Fibroblast of lung (primary cell): ENCODE measurements around the gene FBH1. TPM values are rescaled to one million over a fixed set of nuclear protein-coding genes. Genes with fewer than 3 reads are reported as not detected.

ENCODE experiments used
- DNase-seq, 2 donors: peaks; one replicate each; pipeline versions ENCODE4 v3.0.0 to v3.0.0-alpha.2; 2010; ENCODE audit warnings: low read depth in 2 of 2
- H2AFZ ChIP-seq: 2 replicates; pipeline ENCODE4 v1.5.1; 2012; ENCODE audit warnings: low read length, control low read depth, inconsistent platforms
- H3K27ac ChIP-seq: 2 replicates; pipeline ENCODE4 v1.5.1; 2011; ENCODE audit warnings: low read length, control low read depth; ENCODE audit not compliant: insufficient read depth
- H3K27me3 ChIP-seq: 2 replicates; pipeline ENCODE4 v1.5.1; 2011; ENCODE audit warnings: mild to moderate bottlenecking, low read length; ENCODE audit not compliant: control insufficient read depth, insufficient read depth
- H3K36me3 ChIP-seq: 2 replicates; pipeline ENCODE4 v1.5.1; 2011; ENCODE audit warnings: low read length; ENCODE audit not compliant: control insufficient read depth, insufficient read depth
- H3K4me1 ChIP-seq: 2 replicates; pipeline ENCODE4 v1.5.1; 2011; ENCODE audit warnings: low read length; ENCODE audit not compliant: control insufficient read depth, insufficient read depth; ENCODE audit errors: extremely low read depth
- H3K4me2 ChIP-seq: 2 replicates; pipeline ENCODE4 v1.5.1; 2011; ENCODE audit warnings: low read length, control low read depth; ENCODE audit not compliant: insufficient read depth; ENCODE audit errors: extremely low read depth
- H3K4me3 ChIP-seq, 4 experiments: fragments of 200-600 bp in 1 of 4; sonication (generic) in 1 of 4; replicated peaks in 1 of 4; 2 replicates each; pipeline ENCODE4 v1.5.1; 2011 to 2016; ENCODE audit warnings: low read length in 4 of 4, low read depth in 3 of 4, mild to moderate bottlenecking in 3 of 4, control low read depth in 2 of 4, inconsistent platforms in 1 of 4, mixed read lengths in 1 of 4; ENCODE audit not compliant: insufficient read depth in 1 of 4; ENCODE audit errors: control extremely low read depth in 1 of 4
- H3K79me2 ChIP-seq: 2 replicates; pipeline ENCODE4 v1.5.1; 2012; ENCODE audit warnings: mild to moderate bottlenecking, low read length, inconsistent platforms; ENCODE audit not compliant: control insufficient read depth, insufficient read depth
- H3K9ac ChIP-seq: 2 replicates; pipeline ENCODE4 v1.5.1; 2011; ENCODE audit warnings: mild to moderate bottlenecking, low read length, control low read depth; ENCODE audit not compliant: insufficient read depth
- H3K9me3 ChIP-seq: 2 replicates; pipeline ENCODE4 v1.5.1; 2012; ENCODE audit warnings: low read depth, low read length; ENCODE audit not compliant: control insufficient read depth, insufficient read depth
- H4K20me1 ChIP-seq: 2 replicates; pipeline ENCODE4 v1.5.1; 2011; ENCODE audit warnings: low read length; ENCODE audit not compliant: control insufficient read depth, insufficient read depth; ENCODE audit errors: extremely low read depth
- EZH2 ChIP-seq: IDR thresholded peaks from 2 replicates; pipeline ENCODE4 v1.5.1; 2012; ENCODE audit warnings: low read length, control low read depth, mild to moderate bottlenecking; ENCODE audit errors: missing control alignments
- polyA plus RNA-seq, 2 donors: library from polyadenylated mRNA; depleted of rRNA in 1 of 2; stranded (reverse) in 1 of 2; unstranded in 1 of 2; fragments of >200 nt; gene quantifications; 2 replicates each; pipeline ENCODE4 v1.2.1, GENCODE V29; 2011 to 2012; ENCODE audit warnings: missing spikeins in 1 of 2
- total RNA-seq: library from RNA; depleted of rRNA; stranded (reverse); fragments of >200 nt; gene quantifications from 2 replicates; pipeline ENCODE4 v1.2.1, GENCODE V29; 2014
- TF ChIP-seq, protein P1 (sequence below), 2 donors: IDR thresholded peaks in 1 of 2; conservative IDR thresholded peaks in 1 of 2; 1 replicate in 1 of 2; 2 replicates in 1 of 2; pipeline ENCODE4 v1.5.1; 2011 to 2012; ENCODE audit warnings: low read length in 2 of 2, control low read depth in 1 of 2, inconsistent platforms in 1 of 2, low read depth in 1 of 2, mild to moderate bottlenecking in 1 of 2

Gene FBH1
- total and polyA plus RNA-seq, 2 donors (not counting 1 experiment from before 2014, with no cell fraction given), result 53.6 to 97.8 TPM

DNA sequence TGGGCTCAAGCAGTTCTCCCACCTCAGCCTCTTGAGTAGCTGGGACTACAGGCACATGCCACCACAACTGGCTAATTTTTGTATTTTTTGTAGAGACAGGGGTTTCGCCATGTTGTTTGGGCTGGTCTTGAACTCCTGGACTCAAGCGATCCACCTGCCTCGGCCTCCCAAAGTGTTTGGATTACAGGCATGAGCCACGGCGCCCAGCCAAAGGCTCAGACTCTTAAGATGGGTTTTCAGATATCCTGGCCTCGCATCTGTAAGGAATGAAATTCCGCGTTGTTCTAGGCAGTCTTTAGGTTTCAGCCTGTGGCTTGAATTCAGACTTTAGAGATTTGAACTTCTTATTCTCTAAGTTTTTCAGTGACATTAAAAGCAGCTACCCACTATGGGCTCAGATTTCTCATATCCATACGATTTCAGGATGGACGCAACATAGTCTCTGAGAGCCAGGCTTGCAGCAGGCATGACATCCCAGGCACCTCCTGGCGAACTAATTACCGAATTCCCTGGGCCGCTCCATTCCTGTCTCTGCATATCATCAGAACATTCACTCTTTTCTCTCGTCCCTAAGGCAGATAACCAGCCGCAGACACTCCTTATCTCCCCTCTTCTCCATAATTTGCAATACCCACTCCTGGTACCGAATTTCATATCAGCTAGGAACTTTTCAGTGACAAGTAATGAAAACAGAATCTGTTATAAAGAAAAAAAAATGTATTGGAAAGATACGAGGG lies 57.6 kb downstream of the FBH1 start:
- Histone ChIP-seq H3K27me3 (no peaks in the 10 kb centered on the region), H4K20me1 (no peaks in the 10 kb centered on the region), H3K4me3 (no peak overlapping the region), H3K79me2 (no peaks in the 10 kb centered on the region), H3K9me3 (no peaks in the 10 kb centered on the region), H3K36me3 (no peaks in the 10 kb centered on the region), H3K9ac (no peak overlapping the region), H3K27ac (no peak overlapping the region), H2AFZ (no peak overlapping the region), H3K4me1 (peaks cover 25% of the 10 kb centered on the region), H3K4me2 (no peak overlapping the region)
- DNase-seq, result no peak
- TF ChIP-seq, protein P1, sequence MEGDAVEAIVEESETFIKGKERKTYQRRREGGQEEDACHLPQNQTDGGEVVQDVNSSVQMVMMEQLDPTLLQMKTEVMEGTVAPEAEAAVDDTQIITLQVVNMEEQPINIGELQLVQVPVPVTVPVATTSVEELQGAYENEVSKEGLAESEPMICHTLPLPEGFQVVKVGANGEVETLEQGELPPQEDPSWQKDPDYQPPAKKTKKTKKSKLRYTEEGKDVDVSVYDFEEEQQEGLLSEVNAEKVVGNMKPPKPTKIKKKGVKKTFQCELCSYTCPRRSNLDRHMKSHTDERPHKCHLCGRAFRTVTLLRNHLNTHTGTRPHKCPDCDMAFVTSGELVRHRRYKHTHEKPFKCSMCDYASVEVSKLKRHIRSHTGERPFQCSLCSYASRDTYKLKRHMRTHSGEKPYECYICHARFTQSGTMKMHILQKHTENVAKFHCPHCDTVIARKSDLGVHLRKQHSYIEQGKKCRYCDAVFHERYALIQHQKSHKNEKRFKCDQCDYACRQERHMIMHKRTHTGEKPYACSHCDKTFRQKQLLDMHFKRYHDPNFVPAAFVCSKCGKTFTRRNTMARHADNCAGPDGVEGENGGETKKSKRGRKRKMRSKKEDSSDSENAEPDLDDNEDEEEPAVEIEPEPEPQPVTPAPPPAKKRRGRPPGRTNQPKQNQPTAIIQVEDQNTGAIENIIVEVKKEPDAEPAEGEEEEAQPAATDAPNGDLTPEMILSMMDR (conservative IDR thresholded peaks at IDR 0.05 in 1 of 2, IDR thresholded peaks at IDR 0.05 in 1 of 2; ENCODE audit: low read depth in 1 of 2, low read length in 2 of 2), result no peak
- no peak for TF ChIP-seq EZH2

DNA sequence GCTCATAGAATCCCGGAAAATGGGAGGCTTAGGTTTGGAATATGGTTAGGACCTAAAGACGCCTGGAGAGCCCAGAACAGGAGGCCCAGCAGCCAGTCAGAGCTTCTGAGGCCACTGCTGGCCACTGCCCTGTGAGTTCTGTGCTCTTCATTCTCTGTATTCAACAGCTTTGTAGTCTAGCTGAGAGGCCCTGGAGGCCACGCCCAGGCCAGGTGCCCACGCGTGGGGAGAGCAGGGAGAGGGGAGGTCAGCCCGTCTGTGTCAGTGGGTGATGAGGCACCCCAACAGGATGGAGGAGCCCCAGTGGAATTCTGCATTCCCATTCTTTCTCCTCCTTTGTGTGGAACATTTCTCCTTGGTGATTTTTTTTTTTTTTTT lies 58.2 kb downstream of the FBH1 start:
- Histone ChIP-seq H3K4me2 (no peak overlapping the region), H3K27me3 (no peaks in the 10 kb centered on the region), H3K79me2 (no peaks in the 10 kb centered on the region), H3K36me3 (no peaks in the 10 kb centered on the region), H2AFZ (no peak overlapping the region), H3K9ac (no peak overlapping the region), H3K27ac (no peak overlapping the region), H3K9me3 (no peaks in the 10 kb centered on the region), H3K4me3 (no peak overlapping the region), H3K4me1 (peaks cover 25% of the 10 kb centered on the region), H4K20me1 (no peaks in the 10 kb centered on the region)
- TF ChIP-seq EZH2, result no peak
- TF ChIP-seq, protein P1 (conservative IDR thresholded peaks at IDR 0.05 in 1 of 2, IDR thresholded peaks at IDR 0.05 in 1 of 2; ENCODE audit: low read depth in 1 of 2, low read length in 2 of 2), result no peak
- no peak for DNase-seq

DNA sequence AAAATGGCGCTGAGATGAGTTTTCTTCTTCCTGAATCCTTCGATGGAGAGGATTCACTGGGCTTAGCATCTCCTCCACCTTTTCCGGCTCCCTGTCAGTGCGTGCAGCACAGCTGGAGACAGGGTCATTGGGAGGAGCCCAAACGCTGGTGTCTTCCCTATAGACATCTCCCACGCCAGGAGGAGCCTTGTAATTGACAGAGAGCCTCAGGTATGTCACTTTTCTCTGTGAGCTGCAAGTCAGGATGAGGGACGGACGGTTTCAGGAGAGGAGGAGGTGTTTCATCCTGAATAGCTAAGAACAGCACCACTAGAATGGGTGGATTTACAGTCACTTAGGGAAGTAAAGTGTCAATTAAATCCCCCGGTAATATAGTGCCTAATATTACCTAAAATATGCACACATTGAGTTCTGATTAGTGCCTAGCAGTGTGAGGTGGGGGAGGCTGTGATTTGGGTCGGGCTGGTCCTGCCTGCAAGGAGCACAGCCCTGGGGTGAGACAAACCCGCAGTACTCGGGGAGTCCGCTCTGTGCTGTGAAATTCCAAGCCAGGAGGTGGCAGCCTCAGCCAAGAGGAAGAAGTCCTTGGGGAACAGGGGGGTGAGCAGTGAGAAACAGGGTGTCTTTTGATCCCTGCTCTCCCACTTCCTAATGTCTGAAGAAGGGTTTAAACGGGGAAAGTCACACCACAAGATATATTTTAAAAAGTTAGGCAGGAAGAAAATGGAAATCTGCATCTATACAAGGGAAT lies 59.1 kb downstream of the FBH1 start:
- H4K20me1 ChIP-seq, result no peaks in the 10 kb centered on the region
- H3K79me2 ChIP-seq, result no peaks in the 10 kb centered on the region
- no peak overlapping the region for H2AFZ ChIP-seq
- H3K4me1 ChIP-seq, result peaks cover 20% of the 10 kb centered on the region
- TF ChIP-seq, protein P1 (conservative IDR thresholded peaks at IDR 0.05 in 1 of 2, IDR thresholded peaks at IDR 0.05 in 1 of 2; ENCODE audit: low read depth in 1 of 2, low read length in 2 of 2), result peak; percentile 47 to 65
- no peak for TF ChIP-seq EZH2
- no peak overlapping the region for H3K4me3 ChIP-seq
- no peak overlapping the region for H3K9ac ChIP-seq
- no peaks in the 10 kb centered on the region for H3K27me3 ChIP-seq
- no peak overlapping the region for H3K4me2 ChIP-seq
- H3K36me3 ChIP-seq, result no peaks in the 10 kb centered on the region
- peak; percentile 54 to 76 for DNase-seq
- no peak overlapping the region for H3K27ac ChIP-seq
- H3K9me3 ChIP-seq, result no peaks in the 10 kb centered on the region
